Stimulated activated CD4-positive, alpha-beta T cell treated with anti-CD3 and anti-CD28 coated beads, Interleukin-4, amount 100 ng/mL, for 48 hours (primary cell): ENCODE measurements around the gene TSPAN15.
"Not testable (repeated sequence)": the region's sequence is repeated elsewhere in the genome, so short reads cannot be mapped to it uniquely, and the experiment has no call there.

Source experiments
- DNase-seq, 2 donors: peaks; one replicate each; pipeline ENCODE4 v3.0.0-alpha.2; 2020; ENCODE audit warnings: low read depth in 2 of 2

TSPAN15 gene

DNA sequence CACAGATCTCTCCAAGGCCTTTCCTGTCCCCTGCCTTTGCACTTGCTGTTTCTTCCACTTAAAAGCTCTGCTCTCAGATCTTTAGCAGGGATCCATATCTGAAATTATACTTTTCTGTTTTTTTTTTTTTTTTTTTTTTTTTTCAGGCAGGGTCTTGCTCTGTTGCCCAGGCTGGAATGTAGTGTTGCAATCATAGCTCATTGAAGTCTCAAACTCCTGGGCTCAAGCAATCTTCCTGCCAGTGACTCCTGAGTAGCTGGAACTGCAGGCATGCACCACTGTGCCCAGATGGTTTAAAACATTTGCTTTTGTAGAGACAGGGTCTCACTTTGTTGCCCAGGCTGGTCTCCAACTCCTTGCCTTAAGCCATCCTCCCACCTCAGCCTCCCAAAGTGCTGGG, 5.0 kb upstream of the TSPAN15 start:
- no peak for DNase-seq

DNA sequence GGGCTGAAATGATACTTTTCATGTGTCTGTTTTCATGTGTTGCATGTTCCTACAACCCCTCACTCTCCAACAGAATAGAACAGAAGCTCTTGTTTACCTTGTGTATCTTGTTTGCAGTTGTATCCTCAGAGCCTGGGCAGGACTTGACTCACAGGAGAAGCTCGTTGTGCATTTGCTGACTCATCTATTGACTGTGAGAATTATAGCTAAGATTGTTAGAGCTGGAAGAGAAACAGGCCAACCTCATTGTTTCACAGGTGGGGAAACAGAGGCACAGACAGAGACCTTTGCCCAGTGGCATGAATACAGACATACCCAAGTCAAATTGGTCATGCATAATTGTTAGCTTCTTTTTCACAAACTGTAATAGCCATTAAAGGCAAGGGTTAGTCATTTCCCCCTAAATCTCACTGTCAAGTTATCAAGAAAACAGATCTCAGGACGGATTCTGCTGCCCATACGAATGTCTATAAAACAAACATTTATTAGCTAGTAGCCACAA, 4.6 kb upstream of the TSPAN15 start:
- DNase-seq = no peak

DNA sequence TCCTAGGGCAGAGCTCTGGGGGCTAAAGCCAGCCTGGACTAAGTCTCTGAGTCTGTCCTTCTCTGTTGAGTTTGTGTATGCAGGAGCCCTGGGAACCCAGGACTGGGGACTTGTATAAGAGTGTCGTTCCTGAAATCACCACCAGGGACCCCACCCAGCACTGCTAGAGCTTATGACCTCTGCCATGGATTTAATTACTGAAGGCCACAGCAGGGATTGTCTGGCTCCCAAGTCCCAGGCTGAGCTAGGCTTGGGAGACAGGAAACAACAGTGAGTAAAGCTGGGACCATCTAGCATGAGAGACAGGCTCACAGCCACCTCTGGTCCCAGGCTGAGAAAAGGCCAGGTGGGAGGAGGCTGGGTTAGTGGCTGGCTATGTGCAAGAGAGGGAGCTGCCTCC, 1.4 kb upstream of the TSPAN15 start:
- DNase-seq = peak; percentile 32 to 41

DNA sequence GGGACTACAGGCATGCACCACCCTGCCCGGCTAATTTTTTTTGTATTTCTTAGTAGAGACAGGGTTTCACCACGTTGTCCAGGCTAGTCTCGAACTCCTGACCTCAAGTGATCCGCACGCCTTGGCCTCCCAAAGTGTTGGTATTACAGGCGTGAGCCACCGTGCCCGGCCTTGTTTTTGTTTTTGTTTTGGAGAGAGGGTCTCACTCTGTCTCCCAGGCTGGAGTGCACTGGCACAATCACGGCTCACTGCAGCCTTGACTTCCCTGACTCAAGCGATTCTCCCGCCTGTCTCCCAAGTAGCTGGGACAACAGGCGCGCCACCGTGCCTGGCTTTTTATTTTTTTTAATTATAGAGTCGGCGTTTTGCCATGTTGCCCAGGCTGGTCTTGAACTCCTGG, 870 bp upstream of the TSPAN15 start:
- DNase-seq = not testable (repeated sequence)

DNA sequence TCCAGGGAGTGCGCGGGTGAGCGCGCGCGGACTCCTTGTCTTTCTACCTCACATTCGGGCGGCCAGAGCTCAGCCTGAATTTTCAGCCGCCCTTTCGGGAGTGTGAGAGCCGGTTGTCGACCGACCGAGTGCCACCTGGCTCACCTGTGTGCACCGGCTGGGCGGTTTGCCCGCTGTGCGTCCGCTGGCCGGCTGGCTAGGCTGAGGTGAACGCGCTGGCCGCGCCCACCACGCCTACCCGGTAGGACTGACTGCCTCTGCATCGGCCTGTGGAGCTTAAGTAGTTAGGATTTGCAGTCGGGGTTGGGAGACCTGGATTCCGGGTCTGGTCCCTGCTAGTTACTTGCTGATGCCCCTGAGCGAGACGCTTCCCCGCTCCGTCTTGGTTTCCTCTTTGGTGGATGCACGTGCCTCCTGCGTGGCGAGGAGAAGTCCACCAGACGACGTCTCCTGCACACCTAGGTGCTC, 553 bp downstream of the TSPAN15 start:
- DNase-seq = no peak

DNA sequence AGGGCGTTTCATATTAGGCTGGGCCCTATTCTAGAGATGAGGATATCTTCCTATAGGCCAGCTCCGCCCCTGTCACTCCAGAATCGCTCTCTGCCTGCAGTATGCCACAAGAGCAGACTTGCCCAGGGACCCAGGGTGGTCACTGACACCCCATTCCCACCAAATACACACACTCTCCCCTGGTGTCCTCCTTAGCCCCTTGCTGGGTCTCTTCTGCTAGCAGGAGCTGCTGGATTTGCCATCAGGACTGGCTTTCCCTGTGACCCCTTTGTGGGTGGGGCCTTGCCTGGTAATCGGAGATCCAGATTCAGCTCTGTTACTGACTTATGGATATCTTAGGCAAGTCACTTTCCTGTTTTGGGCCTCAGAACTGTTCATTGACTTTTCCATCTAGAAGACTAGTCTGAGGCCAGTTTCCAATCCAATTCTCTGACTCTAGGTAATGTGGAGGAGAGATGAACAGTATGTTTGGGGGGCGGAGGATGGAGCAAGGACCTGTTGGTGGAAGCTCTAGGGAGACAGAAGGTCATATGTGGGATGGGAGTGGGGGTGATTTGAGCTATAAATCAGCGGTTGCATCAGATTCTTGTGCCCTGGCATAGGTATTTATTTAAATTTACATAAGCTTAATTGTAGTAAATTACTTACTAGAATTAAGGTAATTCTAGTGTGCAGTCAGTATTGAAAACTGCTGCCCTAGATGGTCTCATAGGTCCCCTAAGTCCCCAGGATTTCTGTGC, 1.6 kb downstream of the TSPAN15 start:
- DNase-seq = no peak

DNA sequence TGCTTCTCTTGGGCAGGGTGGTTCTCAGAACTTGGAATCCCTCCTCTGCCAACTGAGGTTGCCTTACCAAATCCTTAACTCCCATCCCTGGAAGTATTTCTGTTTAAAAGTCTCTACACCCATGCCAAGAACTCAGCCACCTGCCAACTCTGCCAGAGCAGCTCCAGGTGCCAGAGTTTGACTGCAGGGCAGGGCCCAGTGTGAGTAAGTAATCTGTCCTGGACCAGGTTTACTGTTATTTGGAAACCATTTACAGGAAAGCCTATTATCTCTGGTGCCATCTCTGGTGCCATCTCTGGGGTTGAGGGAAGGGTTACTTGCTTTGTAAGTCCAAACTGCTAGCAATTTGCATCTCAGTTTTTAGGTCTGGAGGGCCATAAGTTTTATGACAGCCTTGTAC, 2.5 kb downstream of the TSPAN15 start:
- DNase-seq = no peak

DNA sequence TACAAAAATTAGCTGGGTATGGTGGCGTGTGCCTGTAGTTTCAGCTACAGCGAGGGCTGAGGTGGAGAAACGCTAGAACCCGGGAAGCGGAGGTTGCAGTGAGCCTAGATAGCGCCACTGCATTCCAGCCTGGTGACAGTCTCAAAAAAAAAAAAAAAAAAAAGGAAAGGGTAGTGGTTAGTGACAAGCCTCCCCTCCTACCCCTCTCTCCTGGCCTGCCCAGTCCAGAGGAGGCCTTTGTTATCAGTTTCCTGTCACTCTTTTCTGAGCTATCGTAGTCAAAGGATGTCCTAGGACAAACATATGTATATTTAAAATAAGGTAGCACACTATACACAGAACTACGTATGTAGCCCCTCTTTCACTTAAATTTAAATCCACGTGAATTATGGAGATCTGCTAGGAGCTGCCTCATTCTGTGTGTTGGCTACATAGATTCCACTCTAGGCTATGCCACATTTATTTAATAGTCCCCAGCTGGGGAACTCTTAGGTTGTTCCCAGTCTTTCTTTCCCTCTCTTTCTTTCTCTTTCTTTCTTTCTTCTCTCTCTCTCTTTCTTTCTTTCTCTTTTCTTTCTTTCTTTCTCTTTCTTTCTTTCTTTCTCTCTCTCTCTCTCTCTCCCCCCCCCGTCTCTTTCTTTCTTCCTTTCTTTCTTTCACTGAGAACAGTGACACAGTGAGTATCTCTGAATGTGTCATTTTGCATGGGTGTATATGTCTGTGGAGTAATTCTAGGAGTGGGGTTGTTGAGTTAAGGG, 3.9 kb downstream of the TSPAN15 start:
- DNase-seq = no peak

DNA sequence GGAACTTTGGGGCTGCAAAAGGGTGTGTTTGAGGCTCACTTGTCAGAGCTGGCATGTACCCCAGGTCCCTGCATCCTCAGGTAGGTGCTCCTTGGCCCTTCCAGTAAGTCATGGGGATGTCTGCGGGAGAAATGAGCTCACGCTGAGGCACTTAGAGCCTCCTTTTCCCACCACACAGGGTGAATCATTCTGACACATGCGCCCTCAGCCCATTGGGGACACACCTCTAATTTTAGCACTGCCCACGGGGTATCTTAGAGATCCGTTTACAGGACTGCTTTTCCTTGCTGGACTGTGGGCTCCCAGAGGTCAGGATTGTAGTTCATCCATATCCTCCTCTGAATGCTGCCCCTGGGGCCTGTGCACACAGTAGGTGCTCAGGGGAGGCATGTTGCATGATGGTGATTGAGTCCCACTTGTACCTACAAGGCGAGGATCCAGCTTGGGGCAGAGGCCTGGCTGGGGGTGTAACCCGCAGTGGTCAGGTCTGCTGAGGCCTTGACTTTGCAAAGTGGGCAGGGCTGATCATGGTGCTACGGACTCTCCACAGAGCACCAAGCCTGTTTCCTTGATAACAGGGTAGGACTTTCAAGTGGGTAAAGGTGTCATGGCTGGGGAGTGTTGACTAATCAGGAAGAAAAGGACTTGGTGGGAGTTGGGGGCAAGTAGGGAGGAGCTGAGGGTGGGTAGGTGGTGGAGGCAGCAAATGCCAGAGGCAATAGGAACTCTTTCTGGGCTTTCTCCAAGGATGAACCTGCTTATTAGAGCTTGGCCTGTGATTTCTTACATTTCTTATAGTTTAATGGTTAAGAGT, 5.8 kb downstream of the TSPAN15 start:
- DNase-seq = no peak

DNA sequence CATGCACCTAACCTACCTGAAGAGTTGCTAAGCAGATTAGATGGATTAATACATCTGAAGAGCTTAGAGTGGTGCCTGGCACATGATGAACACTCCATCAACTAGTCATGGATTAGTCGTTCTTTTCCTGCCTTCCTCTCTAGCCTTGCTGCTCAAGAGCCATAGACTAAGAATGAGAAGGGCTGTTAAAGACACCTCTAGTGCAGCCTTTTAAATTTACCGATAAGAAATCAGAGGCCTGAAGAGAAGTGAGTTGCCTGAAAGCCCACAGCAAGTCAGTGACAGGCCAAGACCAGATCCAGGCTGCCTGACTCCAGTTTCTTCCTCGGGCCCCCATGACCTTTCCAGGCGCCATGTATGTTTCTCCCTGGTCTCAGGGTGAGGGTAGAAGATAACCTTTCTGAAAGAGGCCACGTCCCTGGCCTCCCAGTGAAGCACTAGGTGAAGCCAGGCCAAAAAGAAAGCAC, 6.5 kb downstream of the TSPAN15 start:
- no peak for DNase-seq

DNA sequence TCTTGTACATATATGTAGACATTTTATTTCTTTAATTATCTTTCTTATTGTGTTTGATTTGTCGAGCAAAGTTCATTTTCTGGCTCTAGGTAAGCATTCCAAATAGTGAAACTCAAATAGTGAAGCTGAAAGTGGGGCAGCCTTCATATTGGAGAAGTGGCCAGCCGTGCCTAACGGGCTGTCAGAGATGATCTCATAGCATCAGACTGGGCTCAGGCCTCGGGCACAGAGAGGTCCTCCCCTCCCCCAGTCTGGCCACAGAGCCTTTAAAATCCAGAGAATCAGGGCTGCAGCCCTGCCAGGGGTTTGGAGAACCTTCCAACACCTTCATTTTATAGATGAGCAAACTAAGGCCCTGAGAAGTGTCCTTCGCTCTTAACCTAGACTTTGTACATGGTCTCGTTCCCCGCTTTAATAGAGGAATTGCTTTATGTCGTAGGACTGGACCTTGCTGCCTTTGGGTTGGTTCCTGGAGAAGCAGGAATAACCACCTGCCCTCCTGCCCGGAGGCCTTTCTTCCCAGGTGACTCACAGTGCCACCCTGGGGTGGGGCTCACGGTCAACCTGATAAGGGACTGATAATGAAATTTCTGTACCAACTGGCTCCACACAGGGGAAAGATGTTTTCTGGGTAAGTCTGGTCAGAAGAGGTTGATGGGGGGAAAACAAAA, 7.3 kb downstream of the TSPAN15 start:
- no peak for DNase-seq

DNA sequence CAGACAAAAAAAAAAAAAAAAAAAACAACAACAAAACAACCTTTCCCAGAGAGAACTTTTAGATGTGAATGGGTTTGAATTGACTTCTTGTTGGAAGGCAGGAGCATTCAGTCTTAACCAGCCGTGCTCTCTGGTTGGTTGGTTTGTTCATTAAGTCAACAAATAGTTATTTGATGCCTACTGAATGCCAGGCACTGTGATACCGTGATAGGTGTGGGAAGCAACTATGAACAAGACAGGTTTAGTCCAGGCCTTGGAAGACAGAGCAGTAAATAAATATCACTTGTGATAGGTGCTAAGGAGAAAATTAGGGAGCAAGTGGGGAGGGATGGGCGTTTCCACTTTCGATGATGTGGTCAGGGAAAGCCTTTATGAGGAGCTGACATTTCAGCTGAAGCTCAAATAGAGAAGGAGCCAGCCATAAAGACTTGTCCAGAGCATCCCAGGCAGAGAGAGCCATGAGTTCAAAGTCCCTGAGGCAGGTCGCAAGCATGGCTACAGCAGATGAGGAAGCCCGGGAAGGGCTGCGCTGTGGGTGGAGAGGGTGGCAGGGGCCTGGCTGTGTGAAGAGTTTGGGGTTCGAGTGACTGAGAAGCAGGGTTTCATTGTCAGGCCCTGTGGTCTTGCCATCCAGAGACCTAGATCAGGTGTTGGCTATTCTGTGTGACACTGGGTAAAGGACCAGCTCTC, 8.0 kb downstream of the TSPAN15 start:
- no peak for DNase-seq

DNA sequence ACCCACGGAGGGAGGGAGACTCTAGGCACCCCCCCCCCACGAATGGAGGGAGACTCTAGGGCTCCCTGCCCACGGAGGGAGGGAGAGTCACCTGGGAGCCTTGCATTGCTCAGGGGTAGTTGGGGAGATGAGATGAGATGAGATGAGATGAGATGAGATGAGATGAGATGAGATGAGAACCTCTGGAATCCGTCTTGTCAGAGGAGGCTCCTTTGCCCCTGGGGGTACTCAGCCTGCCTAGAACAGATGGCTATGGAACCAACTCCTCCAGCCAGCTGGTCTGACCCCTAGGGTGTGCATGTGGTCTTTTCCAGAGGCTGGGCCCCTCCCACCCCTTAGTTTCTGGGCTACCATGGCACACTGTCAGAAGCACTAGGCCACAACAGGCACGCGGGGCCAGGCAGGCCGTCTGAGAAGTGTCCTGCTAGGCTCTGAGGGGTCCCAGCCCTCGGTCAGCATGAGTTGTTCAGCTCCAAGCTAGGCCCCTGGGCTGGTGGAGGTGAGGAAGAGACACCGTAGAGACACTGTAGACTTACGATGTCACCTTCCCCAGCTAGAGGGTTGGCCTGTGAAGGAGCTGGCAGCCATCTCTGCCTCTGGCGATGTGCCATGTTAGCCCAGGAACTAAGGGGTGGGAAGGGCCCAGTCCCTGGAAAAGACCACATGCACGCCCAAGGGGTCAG, 8.8 kb downstream of the TSPAN15 start:
- DNase-seq = no peak

DNA sequence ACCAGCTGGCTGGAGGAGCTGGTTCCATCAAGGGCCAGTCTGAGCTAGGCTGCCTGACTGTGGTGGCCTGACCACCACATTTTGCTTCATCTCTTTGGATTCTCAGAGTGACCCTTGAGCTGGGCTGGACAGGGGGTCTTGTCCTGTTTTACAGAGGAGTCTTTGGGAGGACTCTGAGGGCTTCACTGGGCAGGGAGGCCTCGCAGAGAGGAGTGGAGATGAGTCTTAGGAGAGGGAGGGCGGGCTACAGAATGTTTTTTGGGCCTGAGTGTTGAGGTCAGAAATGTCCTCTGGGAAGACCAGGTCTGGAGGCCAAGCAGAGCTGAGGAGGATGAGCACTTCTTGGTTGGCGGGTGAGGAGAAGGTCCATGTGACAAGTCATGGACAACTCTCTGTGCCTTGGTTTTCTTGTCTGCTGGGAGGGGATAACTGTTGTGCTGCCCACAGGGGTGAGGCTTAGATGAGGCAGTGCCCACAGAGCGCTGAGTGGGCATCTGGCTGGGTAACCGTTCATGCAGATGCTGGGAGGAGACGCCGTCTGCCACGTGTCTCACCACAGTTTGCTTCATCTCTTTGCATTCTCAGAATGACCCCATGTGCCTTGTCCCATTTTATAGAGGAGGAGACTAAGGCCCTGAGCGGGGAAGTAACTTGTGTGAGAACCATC, 9.4 kb downstream of the TSPAN15 start:
- no peak for DNase-seq

DNA sequence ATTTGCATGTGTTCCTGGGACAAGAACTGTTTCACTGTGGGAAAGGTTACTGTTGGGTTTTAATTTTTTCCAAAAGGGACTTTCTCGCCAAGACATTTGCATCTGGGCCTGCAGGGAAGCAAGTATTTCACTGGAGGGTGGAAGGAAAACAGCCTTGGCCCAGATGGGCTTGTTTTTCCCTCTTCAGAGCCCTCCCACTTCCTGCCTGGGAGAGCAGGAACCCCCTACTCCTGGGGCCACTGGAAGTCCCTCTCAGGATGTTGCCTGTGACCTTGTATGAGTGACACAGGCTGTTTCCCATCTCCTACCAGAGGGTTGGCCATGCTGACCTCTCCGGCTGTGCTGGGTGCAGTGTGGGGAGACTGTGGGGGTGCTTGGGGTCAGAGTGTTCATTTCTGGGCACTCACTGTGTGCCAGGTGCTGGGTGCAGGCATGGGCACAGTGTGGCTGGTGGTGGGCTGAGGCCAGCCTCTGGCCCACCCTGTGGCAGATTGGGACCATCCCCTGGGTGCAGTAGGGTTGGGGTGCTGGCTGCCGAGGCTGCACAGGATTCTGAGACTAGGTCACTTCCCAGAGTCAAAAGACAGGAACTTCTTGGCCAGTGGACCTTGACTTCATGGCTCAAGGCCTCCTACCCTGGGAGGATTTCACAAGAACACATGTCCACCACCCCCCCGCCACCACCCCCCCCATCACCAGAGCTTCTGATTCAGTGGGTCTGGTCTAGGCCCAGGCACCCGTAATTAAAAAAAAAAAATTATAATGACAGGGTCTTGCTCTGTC, 10.2 kb downstream of the TSPAN15 start:
- DNase-seq = no peak

DNA sequence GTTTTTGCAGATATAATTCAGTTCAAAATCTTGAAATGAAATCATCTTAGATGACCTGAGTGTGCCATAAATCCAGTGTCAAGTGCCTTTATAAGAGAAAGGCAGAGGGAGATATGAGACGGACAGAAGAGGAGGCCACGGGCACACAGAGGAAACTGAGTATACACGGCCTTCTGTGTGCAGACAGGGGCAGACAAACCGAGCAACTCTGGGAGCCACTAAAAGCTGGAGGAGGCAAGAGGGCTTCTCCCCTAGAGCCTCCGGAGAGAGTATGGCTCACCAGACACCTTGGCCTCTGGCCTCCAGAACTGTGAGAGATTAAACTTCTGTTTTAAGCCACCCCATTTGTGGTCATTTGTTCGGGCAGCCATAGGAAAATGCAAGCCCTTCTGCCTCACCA, 12.6 kb downstream of the TSPAN15 start:
- no peak for DNase-seq

DNA sequence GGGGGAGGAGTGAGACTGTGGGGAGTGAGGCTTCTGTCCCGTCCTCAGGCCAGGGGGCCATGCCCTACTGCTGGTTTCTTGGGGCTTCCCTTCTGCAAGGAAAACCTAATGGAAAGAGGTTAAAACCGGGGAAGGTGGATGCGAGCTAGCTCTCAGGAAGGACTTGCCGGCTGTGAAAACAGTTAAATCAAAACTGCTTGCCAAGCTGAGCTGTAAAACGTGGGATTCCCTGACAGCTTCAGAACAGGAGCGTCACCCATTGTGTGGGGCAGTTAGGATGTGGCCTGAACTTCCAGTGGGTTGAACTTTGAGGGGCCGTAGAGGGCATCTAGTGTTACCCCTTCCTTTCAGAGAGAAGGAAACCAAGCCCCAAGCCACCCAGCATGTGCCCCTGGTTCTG, 13.1 kb downstream of the TSPAN15 start:
- no peak for DNase-seq

DNA sequence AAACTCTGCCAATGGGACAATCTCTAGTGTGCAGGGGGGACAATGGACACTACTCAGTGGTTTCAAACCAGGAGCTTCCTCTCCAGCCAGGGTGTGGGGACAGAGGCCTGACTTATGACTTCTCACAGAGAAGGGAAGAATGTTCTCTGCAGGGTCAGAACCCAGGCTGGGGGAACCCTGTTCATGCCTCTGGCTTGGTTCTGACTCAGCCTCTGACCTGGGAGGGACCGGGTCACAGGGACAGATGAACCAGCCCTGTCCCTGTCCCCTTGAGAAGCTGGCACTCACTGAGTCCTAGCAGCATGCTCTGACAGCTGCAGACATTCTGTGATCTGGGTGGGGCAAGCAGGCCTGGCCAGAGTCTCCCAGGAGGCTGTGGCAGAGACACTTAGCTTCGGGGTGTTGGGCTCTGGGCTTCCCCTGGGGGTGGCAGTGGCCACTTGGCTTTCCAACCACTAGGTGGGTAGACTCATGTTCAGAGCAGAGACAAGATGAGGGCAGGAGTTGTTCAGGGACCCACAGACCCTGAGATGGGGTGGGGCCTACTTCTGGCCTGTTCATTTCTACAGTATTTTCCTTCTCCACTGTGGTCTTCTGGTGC, 13.6 kb downstream of the TSPAN15 start:
- DNase-seq = no peak
